ENCODE results near the gene MEGF8.

GRCh38 chr19:42283188-42284065, 42.0 kb upstream of the MEGF8 start:
- TF ChIP-seq ZC3H4 (CRISPR knock-in tag; IDR thresholded peaks at IDR 0.05; ENCODE audit: borderline replicate concordance) (no peak), CREB1 (IDR thresholded peaks at IDR 0.05) (peak; percentile 36), CREB1 (CRISPR knock-in tag; IDR thresholded peaks at IDR 0.05) (peak; percentile 34; the same call in 1 of the 2 replicates), SP1 (CRISPR knock-in tag; IDR thresholded peaks at IDR 0.05) (peak; percentile 44; the same call in 1 of the 2 replicates), ZBED1 (IDR thresholded peaks at IDR 0.05) (no peak)

All from K562 (cell line).